ENCODE data around the gene AGAP2. TPM values are rescaled to one million over a fixed set of nuclear protein-coding genes. Genes with fewer than 3 reads are reported as not detected.
A peak's percentile ranks its signal among the peaks of the same experiment; 100 is the strongest.

The AGAP2 gene
- total RNA-seq, 1 donor from 2014 or later, result 33.4 TPM

GRCh38 chr12:57737467-57738460 lies 778 bp downstream of the AGAP2 start:
- H3K4me1 Mint-ChIP-seq (ENCODE audit: low read depth), result peaks cover 31% of the 10 kb centered on the region
- H3K36me3 Mint-ChIP-seq (ENCODE audit: low read depth), result peaks cover 19% of the 10 kb centered on the region
- no peak overlapping the region for H3K27ac Mint-ChIP-seq
- H3K27me3 Mint-ChIP-seq (ENCODE audit: insufficient read depth), result no peaks in the 10 kb centered on the region
- no peak for DNase-seq (ENCODE audit: low spot score)
- H3K9me3 Mint-ChIP-seq, result no peaks in the 10 kb centered on the region
- intact Hi-C loops (cut with micrococcal nuclease), result no loop called here
- H3K4me3 Mint-ChIP-seq, result no peak overlapping the region

GRCh38 chr12:57736741-57737466 lies 1.6 kb downstream of the AGAP2 start:
- DNase-seq (ENCODE audit: low spot score), result no peak
- Mint-ChIP-seq H3K27me3 (ENCODE audit: insufficient read depth) (no peaks in the 10 kb centered on the region), H3K9me3 (no peaks in the 10 kb centered on the region), H3K36me3 (ENCODE audit: low read depth) (peaks cover 27% of the 10 kb centered on the region), H3K4me1 (ENCODE audit: low read depth) (peaks cover 24% of the 10 kb centered on the region), H3K4me3 (no peak overlapping the region), H3K27ac (no peak overlapping the region)
- intact Hi-C loops (cut with micrococcal nuclease), result no loop called here

- Mint-ChIP-seq H3K9me3 (no peaks in the 10 kb centered on the region), H3K27me3 (ENCODE audit: insufficient read depth) (no peaks in the 10 kb centered on the region), H3K4me1 (ENCODE audit: low read depth) (peaks cover 19% of the 10 kb centered on the region), H3K36me3 (ENCODE audit: low read depth) (peaks cover 34% of the 10 kb centered on the region), H3K4me3 (no peak overlapping the region), H3K27ac (peak overlapping the region; percentile 47)
- intact Hi-C loops (cut with micrococcal nuclease), result no loop called here
- DNase-seq (ENCODE audit: low spot score), result no peak
These were observed 2.4 kb downstream of the AGAP2 start for GRCh38 chr12:57735952-57736740.

DNA sequence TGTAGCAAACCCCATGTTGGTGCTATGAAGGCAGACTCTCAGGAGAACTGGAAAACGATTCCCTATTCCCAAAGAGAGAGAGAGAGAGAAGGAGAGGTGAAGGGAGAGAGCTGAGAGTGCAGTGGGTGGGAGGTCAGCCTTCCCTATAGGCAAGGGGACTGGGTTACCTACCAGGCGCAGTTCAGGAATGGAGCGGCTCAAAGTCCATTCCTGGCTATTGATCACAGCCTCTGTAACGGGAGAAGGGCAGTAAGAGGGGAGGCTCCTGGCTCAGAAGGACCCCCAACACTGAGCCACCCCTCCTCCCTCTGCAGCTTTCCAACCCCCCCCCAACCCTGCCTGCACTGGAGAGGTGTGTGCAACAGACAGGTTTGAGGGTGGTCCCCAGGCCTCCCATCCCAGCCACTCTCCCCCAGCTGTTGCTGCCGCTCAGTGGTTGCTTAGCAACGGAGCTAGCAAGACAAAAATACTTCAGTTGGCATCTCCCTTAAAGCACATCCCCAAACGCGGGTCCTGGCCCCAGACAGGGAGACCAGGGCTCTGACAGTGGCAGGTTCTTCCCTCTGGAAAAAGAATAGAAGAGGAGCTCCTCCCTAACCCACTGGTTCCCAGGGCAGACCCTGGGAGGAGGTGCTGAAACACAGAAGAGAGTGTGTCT lies 3.2 kb downstream of the AGAP2 start:
- intact Hi-C loops (cut with micrococcal nuclease), result no loop called here
- peaks cover 11% of the 10 kb centered on the region for H3K4me1 Mint-ChIP-seq (ENCODE audit: low read depth)
- no peak for DNase-seq (ENCODE audit: low spot score)
- H3K4me3 Mint-ChIP-seq, result no peak overlapping the region
- no peaks in the 10 kb centered on the region for H3K27me3 Mint-ChIP-seq (ENCODE audit: insufficient read depth)
- no peaks in the 10 kb centered on the region for H3K9me3 Mint-ChIP-seq
- H3K27ac Mint-ChIP-seq, result peak overlapping the region; percentile 30
- peaks cover 39% of the 10 kb centered on the region for H3K36me3 Mint-ChIP-seq (ENCODE audit: low read depth)

DNA sequence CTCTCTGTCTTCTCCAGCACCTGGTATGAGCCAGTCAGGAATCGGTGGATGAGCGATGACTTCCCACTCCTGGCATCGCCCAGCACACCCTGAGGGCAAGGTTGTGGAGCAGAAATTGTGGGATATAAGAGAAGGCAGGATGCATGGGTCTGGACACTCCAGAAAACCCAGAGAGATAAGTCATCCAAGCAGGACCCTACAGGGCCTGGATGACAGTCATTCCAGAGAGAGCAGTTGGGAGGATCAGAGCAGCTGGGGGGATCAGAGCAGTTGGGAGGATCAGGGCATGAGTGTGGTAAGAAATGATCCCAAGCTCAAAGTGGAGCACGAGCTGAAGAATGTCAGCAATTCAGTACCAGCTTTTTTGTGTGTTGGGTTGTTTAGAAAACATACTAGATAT lies 4.0 kb downstream of the AGAP2 start:
- intact Hi-C loops (cut with micrococcal nuclease), result no loop called here
- Mint-ChIP-seq H3K4me3 (no peak overlapping the region), H3K36me3 (ENCODE audit: low read depth) (peaks cover 41% of the 10 kb centered on the region), H3K9me3 (no peaks in the 10 kb centered on the region), H3K4me1 (ENCODE audit: low read depth) (peaks cover 6% of the 10 kb centered on the region), H3K27me3 (ENCODE audit: insufficient read depth) (no peaks in the 10 kb centered on the region), H3K27ac (no peak overlapping the region)
- no peak for DNase-seq (ENCODE audit: low spot score)

- no peak overlapping the region for H3K27ac Mint-ChIP-seq
- peaks cover 38% of the 10 kb centered on the region for H3K36me3 Mint-ChIP-seq (ENCODE audit: low read depth)
- no peaks in the 10 kb centered on the region for H3K4me1 Mint-ChIP-seq (ENCODE audit: low read depth)
- no peak overlapping the region for H3K4me3 Mint-ChIP-seq
- no peaks in the 10 kb centered on the region for H3K9me3 Mint-ChIP-seq
- intact Hi-C loops (cut with micrococcal nuclease), result no loop called here
- DNase-seq (ENCODE audit: low spot score), result no peak
- H3K27me3 Mint-ChIP-seq (ENCODE audit: insufficient read depth), result no peaks in the 10 kb centered on the region
These were observed 4.6 kb downstream of the AGAP2 start for GRCh38 chr12:57733928-57734327.

DNA sequence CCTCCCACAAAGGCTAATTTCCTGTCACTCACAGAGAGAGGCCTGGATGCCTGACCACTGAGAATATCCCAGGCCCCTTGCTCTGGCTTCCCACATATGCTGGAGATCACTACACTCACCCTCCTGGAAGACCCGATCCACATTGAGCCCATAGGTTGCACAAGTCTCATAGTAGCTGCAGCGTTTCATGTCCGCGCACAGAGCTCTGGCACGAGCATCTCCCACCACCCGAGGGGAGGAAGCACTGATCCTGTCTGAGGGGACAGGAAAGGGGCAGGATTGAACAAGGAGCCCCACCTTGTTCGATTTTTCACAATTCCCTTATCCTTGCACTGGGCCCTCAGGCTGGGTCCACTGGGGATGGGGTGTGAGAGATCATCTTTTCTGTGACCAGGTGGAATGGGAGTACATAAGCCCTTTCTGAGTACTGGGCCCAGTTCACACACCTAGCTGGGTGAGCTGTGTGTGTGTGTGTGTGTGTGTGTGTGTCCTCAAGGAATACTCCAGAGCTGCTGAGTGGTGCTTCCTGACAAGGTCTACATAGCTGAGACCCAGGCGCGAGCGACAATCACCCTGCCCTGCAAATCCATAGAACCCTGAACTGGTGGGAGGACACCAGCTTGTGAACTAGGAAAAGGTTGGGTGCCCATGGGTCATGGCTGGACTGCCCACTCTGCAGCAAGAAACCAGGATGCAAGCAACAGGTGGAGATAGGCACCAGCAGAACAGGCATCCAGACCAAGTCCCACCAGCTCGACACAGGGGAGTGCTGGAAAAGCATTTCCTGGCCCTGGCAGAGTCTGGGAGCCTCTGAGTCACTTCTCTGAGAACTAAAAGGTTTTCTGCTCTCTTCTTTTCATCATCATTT lies 5.6 kb downstream of the AGAP2 start:
- Mint-ChIP-seq H3K4me1 (ENCODE audit: low read depth) (no peaks in the 10 kb centered on the region), H3K4me3 (no peak overlapping the region), H3K36me3 (ENCODE audit: low read depth) (peaks cover 43% of the 10 kb centered on the region), H3K27ac (peak overlapping the region; percentile 46), H3K9me3 (no peaks in the 10 kb centered on the region), H3K27me3 (ENCODE audit: insufficient read depth) (no peaks in the 10 kb centered on the region)
- intact Hi-C loops (cut with micrococcal nuclease), result no loop called here
- DNase-seq (ENCODE audit: low spot score), result no peak

GRCh38 chr12:57732270-57732669 lies 6.3 kb downstream of the AGAP2 start:
- no peaks in the 10 kb centered on the region for H3K4me1 Mint-ChIP-seq (ENCODE audit: low read depth)
- no peak overlapping the region for H3K27ac Mint-ChIP-seq
- intact Hi-C loops (cut with micrococcal nuclease), result no loop called here
- no peaks in the 10 kb centered on the region for H3K9me3 Mint-ChIP-seq
- no peak overlapping the region for H3K4me3 Mint-ChIP-seq
- H3K36me3 Mint-ChIP-seq (ENCODE audit: low read depth), result peaks cover 47% of the 10 kb centered on the region
- DNase-seq (ENCODE audit: low spot score), result no peak
- H3K27me3 Mint-ChIP-seq (ENCODE audit: insufficient read depth), result no peaks in the 10 kb centered on the region

DNA sequence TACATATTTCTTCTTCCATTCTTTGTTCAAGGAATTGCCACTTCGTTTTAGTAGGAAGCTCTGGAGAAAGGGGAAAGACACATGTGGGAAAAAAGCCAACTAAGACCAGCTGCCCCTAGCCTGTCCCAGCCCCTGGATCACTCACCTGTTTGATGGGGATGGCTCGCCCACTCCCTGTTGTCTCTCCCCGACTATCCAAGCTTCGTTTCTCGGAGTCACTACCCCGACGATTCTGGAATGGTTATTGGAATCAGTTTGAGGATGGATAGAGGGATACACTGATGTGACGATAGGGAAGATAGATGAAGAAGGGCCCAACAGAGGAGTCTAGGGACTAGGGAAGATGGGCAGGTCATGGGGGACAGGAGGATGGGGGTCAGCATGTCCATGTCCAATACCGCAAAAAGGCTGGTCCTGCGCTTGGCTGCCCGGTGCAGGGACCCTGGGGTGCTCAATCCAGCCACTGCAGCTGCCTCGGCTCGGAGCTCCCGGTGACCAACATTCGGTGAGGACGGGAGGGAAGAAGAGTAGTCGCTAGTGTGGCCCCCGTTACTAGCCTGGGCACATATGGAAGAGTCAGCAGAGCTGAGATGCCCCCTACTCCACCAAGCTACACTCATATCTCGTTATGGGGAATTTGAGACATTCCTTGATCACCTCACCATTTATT lies 7.0 kb downstream of the AGAP2 start:
- H3K36me3 Mint-ChIP-seq (ENCODE audit: low read depth), result peaks cover 44% of the 10 kb centered on the region
- H3K4me1 Mint-ChIP-seq (ENCODE audit: low read depth), result no peaks in the 10 kb centered on the region
- H3K4me3 Mint-ChIP-seq, result no peak overlapping the region
- no peak for DNase-seq (ENCODE audit: low spot score)
- H3K27me3 Mint-ChIP-seq (ENCODE audit: insufficient read depth), result no peaks in the 10 kb centered on the region
- intact Hi-C loops (cut with micrococcal nuclease), result no loop called here
- H3K27ac Mint-ChIP-seq, result no peak overlapping the region
- no peaks in the 10 kb centered on the region for H3K9me3 Mint-ChIP-seq

DNA sequence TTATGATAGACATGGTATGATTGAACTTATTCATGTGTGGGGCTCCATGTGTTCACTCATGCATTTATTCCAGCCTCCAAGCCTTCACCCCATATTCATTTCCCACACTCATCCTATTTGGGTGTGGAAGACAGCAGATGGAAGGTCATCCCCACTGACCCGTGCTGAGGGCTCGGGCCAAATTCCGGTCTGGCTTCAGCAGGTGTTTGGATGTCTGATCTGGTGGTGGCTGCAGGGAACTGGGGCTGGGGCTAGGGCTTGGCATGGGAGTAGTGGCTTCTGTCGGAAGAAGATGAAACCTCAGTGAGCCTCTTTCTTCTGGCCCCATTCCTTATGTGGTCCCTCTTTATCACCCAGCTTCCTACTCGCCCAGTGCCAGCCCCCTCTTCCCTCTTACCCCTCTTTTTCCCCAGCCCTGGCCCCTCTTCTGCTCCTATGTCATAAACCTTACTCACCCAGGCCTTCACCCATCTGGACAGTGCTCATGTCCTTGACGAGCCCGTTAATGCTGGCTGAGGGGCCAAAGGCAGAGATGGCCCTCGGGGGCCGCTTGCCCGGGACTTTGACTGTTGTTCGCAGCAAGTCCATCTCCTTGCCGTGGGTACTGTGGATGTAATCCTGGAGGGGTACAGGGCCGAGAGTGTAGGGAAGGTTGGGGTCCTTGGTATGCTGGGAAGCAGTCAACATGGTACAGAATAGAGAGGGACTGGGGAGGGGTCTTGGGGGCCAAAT lies 8.0 kb downstream of the AGAP2 start:
- DNase-seq (ENCODE audit: low spot score), result no peak
- no peaks in the 10 kb centered on the region for H3K4me1 Mint-ChIP-seq (ENCODE audit: low read depth)
- no peaks in the 10 kb centered on the region for H3K27me3 Mint-ChIP-seq (ENCODE audit: insufficient read depth)
- intact Hi-C loops (cut with micrococcal nuclease), result no loop called here
- H3K36me3 Mint-ChIP-seq (ENCODE audit: low read depth), result peaks cover 44% of the 10 kb centered on the region
- no peaks in the 10 kb centered on the region for H3K9me3 Mint-ChIP-seq
- H3K27ac Mint-ChIP-seq, result no peak overlapping the region
- H3K4me3 Mint-ChIP-seq, result no peak overlapping the region

DNA sequence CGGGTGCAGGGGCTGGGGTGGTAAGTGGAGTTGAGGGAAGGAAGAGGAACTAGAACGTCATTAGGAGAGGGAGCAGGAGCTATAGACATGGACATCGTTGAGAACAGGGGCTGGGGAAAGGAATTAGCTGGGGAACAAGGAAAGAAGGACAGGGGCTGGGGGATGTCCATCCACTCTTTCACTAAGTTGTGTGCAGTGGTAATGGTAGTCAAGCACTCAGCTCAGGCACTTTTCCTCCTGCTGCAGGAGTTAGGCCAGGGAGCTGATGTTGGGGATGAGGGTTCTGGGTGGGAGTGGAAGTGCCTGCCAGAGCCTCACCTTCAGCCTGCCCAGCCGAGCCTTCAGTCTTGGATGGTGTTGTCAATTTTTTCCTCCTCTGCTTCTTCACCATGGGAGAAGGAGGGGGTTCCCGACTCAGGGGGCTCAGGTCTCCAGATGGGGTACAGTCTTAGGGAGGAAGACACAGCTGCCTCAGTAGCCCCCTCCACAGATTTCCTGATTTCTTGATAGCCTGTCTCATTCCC lies 9.2 kb downstream of the AGAP2 start:
- no peak for DNase-seq (ENCODE audit: low spot score)
- Mint-ChIP-seq H3K4me1 (ENCODE audit: low read depth) (no peaks in the 10 kb centered on the region), H3K36me3 (ENCODE audit: low read depth) (peaks cover 41% of the 10 kb centered on the region), H3K9me3 (no peaks in the 10 kb centered on the region), H3K27ac (peak overlapping the region; percentile 8), H3K4me3 (no peak overlapping the region), H3K27me3 (ENCODE audit: insufficient read depth) (no peaks in the 10 kb centered on the region)
- intact Hi-C loops (cut with micrococcal nuclease), result no loop called here

Measured in activated T-helper 1 cell treated with anti-CD3 and anti-CD28 coated beads, Interleukin-12 subunit alpha, Interleukin-12 subunit beta, Interleukin-2, Interleukin-4 antibody, amounts not matched to agents 30 ng/mL and 10 ng/mL and 1 ng/mL, durations not matched to agents 14 hours and 24 hours and 36 hours (primary cell).